PFSK-1 (cell line): ENCODE results near the gene KAT7.

Source experiments
- POLR2AphosphoS5 ChIP-seq: IDR thresholded peaks from 2 replicates; pipeline ENCODE4 v1.6.1; 2012; ENCODE audit warnings: low read depth, mild to moderate bottlenecking, control low read depth, low read length, moderate library complexity
- SIN3A ChIP-seq: IDR thresholded peaks from 2 replicates; pipeline ENCODE4 v1.6.1; 2012; ENCODE audit warnings: mild to moderate bottlenecking, low read length, moderate library complexity, borderline replicate concordance; ENCODE audit not compliant: insufficient read depth
- TAF1 ChIP-seq: IDR thresholded peaks from 2 replicates; pipeline ENCODE4 v1.6.1; 2012; ENCODE audit warnings: low read length, control low read depth, borderline replicate concordance; ENCODE audit not compliant: insufficient read depth
- TF ChIP-seq, protein P1 (sequence below), 2 experiments: IDR thresholded peaks; 2 replicates each; pipeline versions ENCODE4 v1.6.1 to v1.8.0; 2011 to 2012; ENCODE audit warnings: low read depth in 2 of 2, low read length in 2 of 2, control low read depth in 1 of 2, inconsistent platforms in 1 of 2, mild to moderate bottlenecking in 1 of 2, moderate library complexity in 1 of 2; ENCODE audit not compliant: insufficient read depth in 1 of 2

GRCh38 chr17:49866019-49866380 lies 77.5 kb downstream of the KAT7 start:
- TF ChIP-seq POLR2AphosphoS5: no peak
- TF ChIP-seq, protein P1, sequence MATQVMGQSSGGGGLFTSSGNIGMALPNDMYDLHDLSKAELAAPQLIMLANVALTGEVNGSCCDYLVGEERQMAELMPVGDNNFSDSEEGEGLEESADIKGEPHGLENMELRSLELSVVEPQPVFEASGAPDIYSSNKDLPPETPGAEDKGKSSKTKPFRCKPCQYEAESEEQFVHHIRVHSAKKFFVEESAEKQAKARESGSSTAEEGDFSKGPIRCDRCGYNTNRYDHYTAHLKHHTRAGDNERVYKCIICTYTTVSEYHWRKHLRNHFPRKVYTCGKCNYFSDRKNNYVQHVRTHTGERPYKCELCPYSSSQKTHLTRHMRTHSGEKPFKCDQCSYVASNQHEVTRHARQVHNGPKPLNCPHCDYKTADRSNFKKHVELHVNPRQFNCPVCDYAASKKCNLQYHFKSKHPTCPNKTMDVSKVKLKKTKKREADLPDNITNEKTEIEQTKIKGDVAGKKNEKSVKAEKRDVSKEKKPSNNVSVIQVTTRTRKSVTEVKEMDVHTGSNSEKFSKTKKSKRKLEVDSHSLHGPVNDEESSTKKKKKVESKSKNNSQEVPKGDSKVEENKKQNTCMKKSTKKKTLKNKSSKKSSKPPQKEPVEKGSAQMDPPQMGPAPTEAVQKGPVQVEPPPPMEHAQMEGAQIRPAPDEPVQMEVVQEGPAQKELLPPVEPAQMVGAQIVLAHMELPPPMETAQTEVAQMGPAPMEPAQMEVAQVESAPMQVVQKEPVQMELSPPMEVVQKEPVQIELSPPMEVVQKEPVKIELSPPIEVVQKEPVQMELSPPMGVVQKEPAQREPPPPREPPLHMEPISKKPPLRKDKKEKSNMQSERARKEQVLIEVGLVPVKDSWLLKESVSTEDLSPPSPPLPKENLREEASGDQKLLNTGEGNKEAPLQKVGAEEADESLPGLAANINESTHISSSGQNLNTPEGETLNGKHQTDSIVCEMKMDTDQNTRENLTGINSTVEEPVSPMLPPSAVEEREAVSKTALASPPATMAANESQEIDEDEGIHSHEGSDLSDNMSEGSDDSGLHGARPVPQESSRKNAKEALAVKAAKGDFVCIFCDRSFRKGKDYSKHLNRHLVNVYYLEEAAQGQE (IDR thresholded peaks at IDR 0.05; ENCODE audit: insufficient read depth in 1 of 2, low read depth in 2 of 2, low read length in 2 of 2): no peak
- TF ChIP-seq SIN3A: no peak
- no peak for TF ChIP-seq TAF1
